Activated naive CD8-positive, alpha-beta T cell treated with anti-CD3 and anti-CD28 coated beads, Interleukin-2, amount 50 U/mL, for 24 hours (primary cell): Measurements from ENCODE around the gene NRG4.
"Not testable (repeated sequence)": the region's sequence is repeated elsewhere in the genome, so short reads cannot be mapped to it uniquely, and the experiment has no call there.

Source experiments
- ATAC-seq: fragments of 150-1000 bp; cut with Tn5 transposase; one replicate; pipeline ENCODE4 v1.10.0; 2021
- DNase-seq: peaks from one replicate; pipeline ENCODE4 v3.0.0; 2021
- H3K27ac Mint-ChIP-seq: one replicate; pipeline ENCODE4 v1.8.0; 2021; ENCODE audit warnings: mild to moderate bottlenecking, mixed read lengths
- H3K27me3 Mint-ChIP-seq: one replicate; pipeline ENCODE4 v1.8.0; 2021; ENCODE audit warnings: mixed read lengths
- H3K36me3 Mint-ChIP-seq: one replicate; pipeline ENCODE4 v1.8.0; 2021; ENCODE audit warnings: low read depth, mixed read lengths
- H3K4me1 Mint-ChIP-seq: one replicate; pipeline ENCODE4 v1.8.0; 2021; ENCODE audit warnings: mixed read lengths
- H3K4me3 Mint-ChIP-seq: one replicate; pipeline ENCODE4 v1.8.0; 2021; ENCODE audit warnings: mild to moderate bottlenecking, moderate library complexity, mixed read lengths
- H3K9me3 Mint-ChIP-seq: one replicate; pipeline ENCODE4 v1.8.0; 2021; ENCODE audit warnings: mixed read lengths

NRG4 gene

DNA sequence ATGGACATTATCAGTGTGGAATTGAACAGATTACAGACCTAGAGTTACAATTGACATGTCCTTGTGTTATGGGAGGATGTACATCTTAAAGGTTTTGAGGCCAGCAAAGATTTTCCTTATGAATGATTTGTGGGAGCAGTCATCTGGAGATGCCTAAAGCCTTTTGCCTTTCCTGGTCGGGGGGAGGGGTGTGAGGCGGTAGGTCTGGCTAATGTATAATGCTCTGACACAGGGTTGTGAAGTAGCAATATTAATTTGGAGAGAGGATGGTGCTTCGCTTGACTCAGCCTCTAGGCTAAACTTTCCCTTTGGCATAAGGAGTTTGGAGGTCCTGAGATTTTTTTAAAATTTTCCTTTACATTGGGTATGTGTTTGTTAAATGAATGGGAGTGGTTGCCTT, 85.3 kb downstream of the NRG4 start:
- H3K27me3 Mint-ChIP-seq, result no peaks in the 10 kb centered on the region
- no peaks in the 10 kb centered on the region for H3K9me3 Mint-ChIP-seq
- H3K36me3 Mint-ChIP-seq, result peaks cover 55% of the 10 kb centered on the region
- no peak for DNase-seq
- peaks cover 56% of the 10 kb centered on the region for H3K4me1 Mint-ChIP-seq
- H3K27ac Mint-ChIP-seq, result no peak overlapping the region
- no peak for ATAC-seq
- no peak overlapping the region for H3K4me3 Mint-ChIP-seq

DNA sequence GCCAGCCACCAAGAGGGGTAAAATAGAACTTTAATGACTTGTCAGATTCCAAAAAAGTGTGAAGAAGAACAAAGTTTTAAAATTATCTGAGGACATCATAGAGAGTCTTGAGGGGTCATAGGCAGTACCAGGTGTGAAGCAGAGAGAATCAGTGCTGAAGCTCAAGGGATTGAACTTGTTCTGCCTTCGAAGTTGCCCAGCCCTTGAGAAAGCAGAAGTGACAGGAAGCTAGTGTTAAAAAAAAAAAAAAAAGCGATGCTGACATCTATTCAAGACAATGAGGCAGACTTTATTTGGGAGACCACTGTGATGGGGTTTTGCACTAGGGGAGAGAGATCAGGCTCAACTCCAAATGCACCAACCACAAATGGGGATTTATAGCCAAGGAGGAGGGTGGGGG, 86.8 kb downstream of the NRG4 start:
- H3K27me3 Mint-ChIP-seq, result no peaks in the 10 kb centered on the region
- H3K27ac Mint-ChIP-seq, result no peak overlapping the region
- peaks cover 46% of the 10 kb centered on the region for H3K36me3 Mint-ChIP-seq
- ATAC-seq (no peak), DNase-seq (no peak)
- H3K9me3 Mint-ChIP-seq, result no peaks in the 10 kb centered on the region
- H3K4me3 Mint-ChIP-seq, result no peak overlapping the region
- peaks cover 52% of the 10 kb centered on the region for H3K4me1 Mint-ChIP-seq

DNA sequence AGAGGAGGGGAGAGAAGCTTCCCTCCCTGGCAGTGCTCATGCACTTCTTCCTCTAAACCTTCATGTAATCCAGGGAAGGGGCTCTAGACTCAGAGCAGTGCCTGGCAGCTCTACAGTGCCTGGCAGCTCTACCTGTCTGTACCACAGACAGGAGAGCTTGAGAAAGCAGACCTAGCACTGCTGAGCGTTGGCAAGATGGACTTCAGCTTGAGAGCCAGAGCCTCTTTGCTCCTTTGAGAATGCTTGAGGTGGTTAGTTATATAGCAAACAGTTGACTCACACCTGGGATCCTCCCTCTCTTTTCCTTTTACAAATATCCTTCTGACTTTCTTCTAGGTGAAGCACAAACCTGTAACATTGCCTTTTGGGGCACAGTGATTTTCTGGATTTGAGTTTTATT, 87.6 kb downstream of the NRG4 start:
- Mint-ChIP-seq H3K9me3 (no peaks in the 10 kb centered on the region), H3K4me3 (no peak overlapping the region), H3K36me3 (peaks cover 42% of the 10 kb centered on the region), H3K4me1 (peaks cover 46% of the 10 kb centered on the region), H3K27ac (no peak overlapping the region), H3K27me3 (no peaks in the 10 kb centered on the region)
- no peak for ATAC-seq
- DNase-seq, result no peak

DNA sequence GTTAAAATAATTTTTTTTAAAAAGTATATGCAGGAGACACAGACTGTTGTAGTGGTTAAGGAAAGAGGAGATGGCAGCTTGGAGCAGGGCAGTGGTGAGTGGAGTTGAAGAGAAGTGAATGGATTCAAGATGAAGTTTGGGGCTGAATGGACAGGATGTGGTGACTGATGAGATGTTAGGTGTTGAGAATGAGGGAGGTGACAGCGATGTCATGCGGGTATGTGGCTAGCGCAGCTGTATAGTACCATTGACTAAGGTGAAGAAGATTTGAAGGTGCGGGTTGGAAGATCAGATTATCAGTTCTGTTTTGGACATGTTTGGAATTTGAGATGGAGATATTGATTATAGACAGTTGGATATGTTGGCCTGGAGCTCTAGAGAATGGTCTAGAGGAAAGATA, 88.5 kb downstream of the NRG4 start:
- no peaks in the 10 kb centered on the region for H3K27me3 Mint-ChIP-seq
- peaks cover 42% of the 10 kb centered on the region for H3K4me1 Mint-ChIP-seq
- H3K27ac Mint-ChIP-seq, result peak overlapping the region; percentile 16

DNA sequence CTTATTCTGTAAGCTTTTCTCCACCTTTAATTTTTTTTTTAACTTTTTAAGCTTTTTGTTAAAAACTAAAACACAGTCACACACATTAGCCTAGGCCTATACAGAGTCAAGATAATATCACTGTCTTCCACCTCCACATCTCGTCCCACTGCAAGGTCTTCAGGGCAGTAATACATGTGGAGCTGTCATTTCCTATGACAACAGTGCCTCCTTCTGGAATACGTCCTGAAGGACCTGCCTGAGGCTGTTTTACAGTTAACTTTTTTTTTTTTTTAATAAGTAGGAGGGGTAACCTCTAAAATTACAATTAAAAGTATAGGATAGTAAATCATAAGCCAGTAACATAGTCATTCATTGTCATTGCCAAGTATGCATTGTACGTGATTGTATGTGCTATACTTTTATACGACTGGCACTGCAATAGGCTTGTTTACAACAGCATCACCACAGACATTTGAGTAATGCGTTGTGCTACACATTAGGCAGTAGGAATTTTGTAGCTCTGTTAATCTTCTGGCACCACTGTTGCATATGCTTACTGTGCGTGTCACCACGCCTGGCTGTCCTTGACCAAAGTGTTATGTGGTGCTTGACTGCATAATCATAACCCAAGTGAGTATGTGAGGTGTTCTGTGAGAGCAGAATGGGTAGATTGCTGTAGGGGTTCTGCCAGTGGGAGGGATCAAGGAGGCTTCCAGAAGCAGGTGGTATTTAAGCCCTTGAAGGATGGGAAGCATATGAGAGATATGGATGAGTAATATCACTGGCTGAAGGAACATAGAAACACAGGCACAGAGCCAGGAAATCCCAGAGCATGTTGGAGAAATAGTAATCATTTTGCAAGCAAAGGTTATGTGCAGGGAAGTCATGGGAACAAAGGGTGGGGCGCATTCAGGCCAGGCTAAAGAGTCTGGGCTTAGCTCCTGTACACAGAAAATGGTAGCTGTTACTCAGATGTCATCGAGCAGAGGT, 90.2 kb downstream of the NRG4 start:
- ATAC-seq (no peak), DNase-seq (no peak)
- H3K27me3 Mint-ChIP-seq, result no peaks in the 10 kb centered on the region
- H3K27ac Mint-ChIP-seq, result no peak overlapping the region
- no peak overlapping the region for H3K4me3 Mint-ChIP-seq
- no peaks in the 10 kb centered on the region for H3K9me3 Mint-ChIP-seq
- peaks cover 41% of the 10 kb centered on the region for H3K36me3 Mint-ChIP-seq
- peaks cover 28% of the 10 kb centered on the region for H3K4me1 Mint-ChIP-seq

More for the DNA sequence above, 88.5 kb downstream of the NRG4 start:
- ATAC-seq (peak; percentile 84), DNase-seq (no peak)
- Mint-ChIP-seq H3K4me3 (no peak overlapping the region), H3K36me3 (peaks cover 42% of the 10 kb centered on the region), H3K9me3 (no peaks in the 10 kb centered on the region)

DNA sequence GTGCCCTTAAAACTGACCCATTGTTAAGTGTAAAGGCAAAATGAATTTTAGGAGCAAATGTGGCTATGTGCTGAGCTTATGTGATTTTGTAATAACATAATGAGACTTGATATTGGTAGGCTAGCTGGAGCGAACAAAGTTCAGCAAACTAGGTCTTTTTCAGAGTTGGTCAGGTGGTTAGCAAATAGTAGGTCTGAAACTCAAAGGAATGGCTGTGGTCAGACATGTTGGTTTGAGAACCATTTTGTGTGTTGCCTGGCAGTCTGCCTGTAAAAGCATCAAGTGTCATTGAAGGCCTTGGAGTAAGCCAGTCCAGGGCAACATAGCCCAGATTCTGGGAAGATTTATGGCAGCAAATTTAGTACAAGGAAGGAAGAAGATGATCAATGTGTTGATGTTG, 92.1 kb downstream of the NRG4 start:
- no peak overlapping the region for H3K4me3 Mint-ChIP-seq
- H3K27me3 Mint-ChIP-seq, result no peaks in the 10 kb centered on the region
- H3K36me3 Mint-ChIP-seq, result peaks cover 31% of the 10 kb centered on the region
- no peak for DNase-seq
- ATAC-seq, result no peak
- no peak overlapping the region for H3K27ac Mint-ChIP-seq
- peaks cover 16% of the 10 kb centered on the region for H3K4me1 Mint-ChIP-seq
- no peaks in the 10 kb centered on the region for H3K9me3 Mint-ChIP-seq

DNA sequence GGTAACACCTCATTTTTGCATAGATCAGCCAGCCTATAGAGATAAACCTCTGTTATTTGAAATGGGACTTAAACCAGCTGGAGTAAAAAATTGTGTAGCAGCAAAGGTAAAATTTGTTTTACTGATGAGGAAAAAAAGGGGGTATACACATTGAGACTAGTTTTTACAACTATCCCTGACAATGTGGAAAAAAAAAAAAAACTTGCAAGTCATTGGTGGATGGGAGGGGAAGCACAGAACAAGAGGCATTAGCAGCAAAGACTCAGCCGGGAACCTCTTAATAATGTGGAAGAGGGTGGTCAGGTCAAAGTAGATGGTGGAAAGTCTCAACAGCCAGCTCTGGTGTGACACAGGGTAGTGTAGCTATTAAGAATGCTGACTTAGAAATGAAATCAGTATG, 94.1 kb downstream of the NRG4 start:
- DNase-seq, result no peak
- ATAC-seq, result no peak
- H3K4me3 Mint-ChIP-seq, result no peak overlapping the region
- peaks cover 36% of the 10 kb centered on the region for H3K36me3 Mint-ChIP-seq
- H3K27me3 Mint-ChIP-seq, result no peaks in the 10 kb centered on the region
- H3K27ac Mint-ChIP-seq, result peak overlapping the region; percentile 19
- peaks cover 7% of the 10 kb centered on the region for H3K4me1 Mint-ChIP-seq
- H3K9me3 Mint-ChIP-seq, result no peaks in the 10 kb centered on the region

DNA sequence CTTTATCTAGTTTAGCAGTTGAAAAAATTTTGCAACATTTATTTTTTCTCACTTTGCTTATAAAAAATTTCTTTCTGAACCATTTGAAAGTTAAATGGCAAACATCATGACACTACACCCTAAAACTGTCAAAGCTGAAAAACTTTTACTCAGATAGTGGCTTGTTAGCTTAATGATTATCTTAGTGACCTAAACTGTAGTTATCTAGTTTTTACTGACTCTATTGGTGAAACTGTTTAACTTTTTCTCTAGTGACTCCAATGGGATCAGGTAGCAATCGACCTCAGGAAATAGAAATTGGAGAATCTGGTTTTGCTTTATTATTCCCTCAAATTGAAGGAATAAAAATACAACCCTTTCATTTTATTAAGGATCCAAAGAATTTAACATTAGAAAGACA, 95.2 kb downstream of the NRG4 start:
- Mint-ChIP-seq H3K27me3 (no peaks in the 10 kb centered on the region), H3K4me1 (no peaks in the 10 kb centered on the region), H3K27ac (no peak overlapping the region), H3K9me3 (no peaks in the 10 kb centered on the region), H3K4me3 (no peak overlapping the region), H3K36me3 (peaks cover 40% of the 10 kb centered on the region)
- ATAC-seq, result no peak
- no peak for DNase-seq

DNA sequence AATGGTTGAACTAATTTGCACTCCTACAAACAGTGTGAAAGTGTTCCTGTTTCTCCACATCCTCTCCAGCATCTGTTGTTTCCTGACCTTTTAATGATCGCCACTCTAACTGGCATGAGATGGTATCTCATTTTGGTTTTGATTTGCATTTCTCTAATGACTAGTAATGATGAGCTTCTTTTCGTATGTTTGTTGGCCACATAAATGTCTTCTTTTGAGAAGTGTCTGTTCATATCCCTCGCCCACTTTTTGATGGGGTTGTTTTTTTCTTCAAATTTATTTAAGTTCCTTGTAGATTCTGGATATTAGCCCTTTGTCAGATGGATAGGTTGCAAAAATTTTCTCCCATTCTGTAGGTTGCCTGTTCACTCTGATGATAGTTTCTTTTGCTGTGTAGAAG, 101.9 kb downstream of the NRG4 start:
- not testable (repeated sequence) for H3K27me3 Mint-ChIP-seq, H3K9me3 Mint-ChIP-seq, DNase-seq, H3K4me3 Mint-ChIP-seq, ATAC-seq
- H3K27ac Mint-ChIP-seq, result peak overlapping the region; percentile 26
- H3K4me1 Mint-ChIP-seq, result peaks cover 33% of the 10 kb centered on the region
- H3K36me3 Mint-ChIP-seq, result peaks cover 69% of the 10 kb centered on the region

DNA sequence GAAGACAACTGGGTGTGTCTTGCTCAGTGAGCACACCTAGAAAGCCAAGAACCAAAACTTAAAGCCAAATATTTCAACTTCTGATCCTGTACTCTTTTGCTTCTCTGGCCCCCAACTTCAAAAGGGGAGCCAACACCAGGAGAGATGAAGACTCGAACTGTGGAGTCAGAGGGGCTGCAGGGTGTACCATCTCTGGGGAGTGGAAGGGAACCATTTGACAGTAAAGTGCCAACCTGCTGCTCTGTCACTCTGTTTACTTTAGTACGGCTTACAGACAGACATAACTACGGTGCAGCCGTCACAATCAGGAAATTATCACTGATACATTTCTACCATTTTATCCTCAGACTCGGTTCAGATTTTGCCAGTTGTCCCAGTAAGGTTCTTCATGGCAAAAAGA, 107.0 kb downstream of the NRG4 start:
- peaks cover 36% of the 10 kb centered on the region for H3K36me3 Mint-ChIP-seq
- no peak for ATAC-seq
- H3K4me1 Mint-ChIP-seq, result peaks cover 51% of the 10 kb centered on the region
- DNase-seq, result no peak
- peak overlapping the region; percentile 100 for H3K4me3 Mint-ChIP-seq
- no peak overlapping the region for H3K27ac Mint-ChIP-seq
- no peaks in the 10 kb centered on the region for H3K9me3 Mint-ChIP-seq
- H3K27me3 Mint-ChIP-seq, result no peaks in the 10 kb centered on the region

DNA sequence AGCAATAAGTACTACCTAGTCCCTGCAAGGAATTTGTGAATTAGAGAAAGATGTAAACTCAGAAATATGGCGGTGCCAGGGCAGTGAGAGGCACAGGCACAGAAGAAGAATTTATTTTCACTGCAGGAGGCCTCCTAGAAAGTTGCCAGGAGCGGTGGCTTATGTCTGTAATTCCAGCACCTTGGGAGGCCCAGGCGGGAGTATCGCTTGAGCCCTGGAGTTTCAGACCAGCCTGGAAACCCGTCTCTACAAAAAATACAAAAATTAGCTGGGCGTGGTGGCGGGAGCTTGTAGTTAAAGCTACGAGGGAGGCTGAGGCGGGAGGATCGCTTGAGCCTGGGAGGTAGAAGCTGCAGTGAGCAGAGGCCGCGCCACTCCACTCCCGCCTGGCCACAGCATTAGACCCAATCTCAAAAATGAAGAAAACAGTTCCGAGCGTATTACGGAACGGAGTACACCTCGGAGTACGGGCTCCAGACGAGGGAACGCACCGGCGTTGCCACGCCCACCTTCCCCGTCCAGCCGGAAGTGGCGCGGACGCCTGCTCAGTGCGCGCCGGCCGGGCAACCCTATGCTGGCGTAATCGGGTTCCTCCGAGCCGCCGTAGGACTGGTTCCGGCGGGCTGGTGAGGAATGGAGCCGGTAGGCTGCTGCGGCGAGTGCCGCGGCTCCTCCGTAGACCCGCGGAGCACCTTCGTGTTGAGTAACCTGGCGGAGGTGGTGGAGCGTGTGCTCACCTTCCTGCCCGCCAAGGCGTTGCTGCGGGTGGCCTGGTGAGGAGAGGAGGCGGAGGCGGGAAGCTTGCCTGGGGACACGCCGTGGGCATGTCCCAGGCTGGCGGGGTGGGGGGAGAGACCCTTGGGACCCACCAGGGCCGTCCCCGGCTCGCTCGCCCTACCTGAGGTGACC, 108.6 kb downstream of the NRG4 start, which contains the start of gene FBXO22:
FBXO22 (plus strand) TSS at position 548 of the 909 bp plus-strand sequence; CDS start at position 634, 86 bp downstream.
- ATAC-seq (peak; percentile 99), DNase-seq (peak; percentile 93)
- peak within 1 kb of the TSS; percentile 100 for H3K4me3 Mint-ChIP-seq
- peak within 1 kb of the TSS; percentile 94 for H3K27ac Mint-ChIP-seq
- H3K4me1 Mint-ChIP-seq, result peaks cover 40% of the 10 kb centered on the region
- H3K9me3 Mint-ChIP-seq, result no peaks in the 10 kb centered on the region
- H3K27me3 Mint-ChIP-seq, result no peaks in the 10 kb centered on the region
- H3K36me3 Mint-ChIP-seq, result peaks cover 24% of the 10 kb centered on the region

DNA sequence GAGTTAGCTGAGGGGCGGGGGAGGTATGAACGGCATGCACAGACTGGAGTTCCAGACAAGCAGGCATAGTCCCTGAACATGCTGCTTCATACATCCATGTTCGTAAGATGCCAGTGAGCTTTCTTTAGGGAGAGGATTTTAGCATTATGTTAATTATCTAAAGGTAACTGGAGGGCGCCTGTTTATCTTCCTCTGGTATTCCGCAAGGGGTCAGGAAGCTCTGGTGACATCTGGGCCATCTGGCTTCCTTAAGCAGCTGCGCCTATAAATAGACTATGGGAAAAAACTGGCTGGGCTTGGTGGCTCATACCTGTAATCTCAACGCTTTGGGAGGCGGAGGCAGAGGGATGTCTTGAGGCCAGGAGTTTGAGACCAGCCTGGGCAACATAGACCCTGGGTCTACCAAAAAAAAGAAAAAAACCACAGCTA, 110.1 kb downstream of the NRG4 start:
- H3K36me3 Mint-ChIP-seq, result peaks cover 25% of the 10 kb centered on the region
- DNase-seq (no peak), ATAC-seq (no peak)
- H3K27ac Mint-ChIP-seq, result no peak overlapping the region
- no peak overlapping the region for H3K4me3 Mint-ChIP-seq
- H3K4me1 Mint-ChIP-seq, result peaks cover 36% of the 10 kb centered on the region
- H3K9me3 Mint-ChIP-seq, result no peaks in the 10 kb centered on the region
- no peaks in the 10 kb centered on the region for H3K27me3 Mint-ChIP-seq

DNA sequence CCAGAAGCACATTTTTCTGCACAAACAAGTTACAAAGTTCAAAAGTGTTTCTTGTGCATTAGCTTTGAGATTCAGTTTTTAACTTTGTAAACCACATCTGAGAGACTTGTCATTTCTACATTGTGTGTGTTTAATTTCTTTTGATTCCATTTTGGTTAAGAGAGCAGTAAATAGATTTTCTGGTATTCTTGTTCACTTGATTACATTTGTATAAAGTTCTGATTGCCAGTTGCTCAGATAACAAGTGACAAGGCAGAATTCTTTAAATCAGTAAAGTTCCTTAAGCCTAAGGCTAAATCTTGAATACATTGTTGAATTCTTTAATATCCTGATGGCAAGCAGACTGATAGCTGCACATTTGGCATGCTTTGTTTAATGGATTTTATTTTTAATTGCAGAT, 111.6 kb downstream of the NRG4 start:
- no peak for DNase-seq
- no peaks in the 10 kb centered on the region for H3K9me3 Mint-ChIP-seq
- ATAC-seq, result no peak
- H3K4me1 Mint-ChIP-seq, result peaks cover 31% of the 10 kb centered on the region
- H3K27ac Mint-ChIP-seq, result no peak overlapping the region
- H3K36me3 Mint-ChIP-seq, result peaks cover 16% of the 10 kb centered on the region
- H3K27me3 Mint-ChIP-seq, result no peaks in the 10 kb centered on the region
- no peak overlapping the region for H3K4me3 Mint-ChIP-seq

DNA sequence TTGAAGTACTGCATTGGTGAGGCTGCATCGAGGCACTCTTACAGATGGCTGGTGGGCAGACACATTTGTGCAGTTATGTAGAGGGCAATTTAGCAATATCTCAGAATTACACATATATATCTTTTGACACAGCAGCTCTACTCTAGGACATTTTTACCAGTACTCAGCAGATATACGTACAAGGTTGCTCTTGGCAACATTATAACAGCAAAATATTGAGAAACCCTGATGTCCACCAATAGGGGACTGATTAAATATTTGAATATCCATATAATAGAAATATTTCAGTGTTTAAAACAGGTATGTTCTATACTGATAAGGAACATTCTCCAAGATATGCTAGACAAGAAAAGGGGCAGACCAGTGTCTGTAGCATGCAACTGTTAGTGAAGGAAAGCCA, 116.5 kb downstream of the NRG4 start:
- H3K4me1 Mint-ChIP-seq, result peaks cover 10% of the 10 kb centered on the region
- no peak for ATAC-seq
- no peak overlapping the region for H3K27ac Mint-ChIP-seq
- peaks cover 5% of the 10 kb centered on the region for H3K36me3 Mint-ChIP-seq
- H3K4me3 Mint-ChIP-seq, result no peak overlapping the region
- no peaks in the 10 kb centered on the region for H3K27me3 Mint-ChIP-seq
- no peak for DNase-seq
- no peaks in the 10 kb centered on the region for H3K9me3 Mint-ChIP-seq
